ENCODE data around the gene MEGF6.
"Not testable (repeated sequence)": the region's sequence is repeated elsewhere in the genome, so short reads cannot be mapped to it uniquely, and the experiment has no call there.

The MEGF6 gene

GRCh38 chr1:3625151-3625907 is 14.0 kb upstream of the MEGF6 start:
- Histone ChIP-seq H3K4me3 (ENCODE audit: low read depth, low read length) (peak overlapping the region; percentile 57), H3K36me3 (peaks cover 30% of the 10 kb centered on the region), H3K27ac (peak overlapping the region; percentile 50; the same call in 1 of the 2 replicates), H3K27me3 (ENCODE audit: insufficient read depth, low read depth, severe bottlenecking) (no peaks in the 10 kb centered on the region), H3K9me3 (ENCODE audit: severe bottlenecking) (no peaks in the 10 kb centered on the region)
- TF ChIP-seq CTCF (IDR thresholded peaks at IDR 0.05; ENCODE audit: low read depth, low read length) = no peak
- peak; percentile 53 for DNase-seq

GRCh38 chr1:3624200-3625136 is 13.2 kb upstream of the MEGF6 start, which contains the start of gene TPRG1L:
Gene TPRG1L (plus strand): TSS chr1:3625015. CDS start chr1:3625073, 58 bp downstream.
- DNase-seq = peak; percentile 98
- Histone ChIP-seq H3K4me3 (ENCODE audit: low read depth, low read length) (peak within 1 kb of the TSS; percentile 71), H3K9me3 (ENCODE audit: severe bottlenecking) (no peaks in the 10 kb centered on the region), H3K27me3 (ENCODE audit: insufficient read depth, low read depth, severe bottlenecking) (no peaks in the 10 kb centered on the region), H3K27ac (peak within 1 kb of the TSS; percentile 50; the same call in 1 of the 2 replicates), H3K36me3 (peaks cover 21% of the 10 kb centered on the region)
- TF ChIP-seq CTCF (IDR thresholded peaks at IDR 0.05; ENCODE audit: low read depth, low read length) = no peak

GRCh38 chr1:3623441-3624199 is 12.3 kb upstream of the MEGF6 start:
- no peak for TF ChIP-seq CTCF (IDR thresholded peaks at IDR 0.05; ENCODE audit: low read depth, low read length)
- H3K27me3 ChIP-seq (ENCODE audit: insufficient read depth, low read depth, severe bottlenecking) = no peaks in the 10 kb centered on the region
- peaks cover 13% of the 10 kb centered on the region for H3K36me3 ChIP-seq
- peak overlapping the region; percentile 71 for H3K4me3 ChIP-seq (ENCODE audit: low read depth, low read length)
- DNase-seq = no peak
- H3K27ac ChIP-seq = no peak overlapping the region
- no peaks in the 10 kb centered on the region for H3K9me3 ChIP-seq (ENCODE audit: severe bottlenecking)

GRCh38 chr1:3622102-3622501 is 10.8 kb upstream of the MEGF6 start:
- H3K27ac ChIP-seq; H3K27me3 ChIP-seq (ENCODE audit: insufficient read depth, low read depth, severe bottlenecking); H3K36me3 ChIP-seq; H3K4me3 ChIP-seq (ENCODE audit: low read depth, low read length); DNase-seq; H3K9me3 ChIP-seq (ENCODE audit: severe bottlenecking): not testable (repeated sequence)

GRCh38 chr1:3621151-3621671 is 9.9 kb upstream of the MEGF6 start:
- H3K27ac ChIP-seq; DNase-seq; H3K36me3 ChIP-seq; H3K27me3 ChIP-seq (ENCODE audit: insufficient read depth, low read depth, severe bottlenecking); H3K9me3 ChIP-seq (ENCODE audit: severe bottlenecking); H3K4me3 ChIP-seq (ENCODE audit: low read depth, low read length): not testable (repeated sequence)
- peak; percentile 46; the same call in 1 of the 2 replicates for TF ChIP-seq CTCF (IDR thresholded peaks at IDR 0.05; ENCODE audit: low read depth, low read length)

Measured in WERI-Rb-1 (cell line).